ENCODE measurements around the gene FAM107A.

DNA sequence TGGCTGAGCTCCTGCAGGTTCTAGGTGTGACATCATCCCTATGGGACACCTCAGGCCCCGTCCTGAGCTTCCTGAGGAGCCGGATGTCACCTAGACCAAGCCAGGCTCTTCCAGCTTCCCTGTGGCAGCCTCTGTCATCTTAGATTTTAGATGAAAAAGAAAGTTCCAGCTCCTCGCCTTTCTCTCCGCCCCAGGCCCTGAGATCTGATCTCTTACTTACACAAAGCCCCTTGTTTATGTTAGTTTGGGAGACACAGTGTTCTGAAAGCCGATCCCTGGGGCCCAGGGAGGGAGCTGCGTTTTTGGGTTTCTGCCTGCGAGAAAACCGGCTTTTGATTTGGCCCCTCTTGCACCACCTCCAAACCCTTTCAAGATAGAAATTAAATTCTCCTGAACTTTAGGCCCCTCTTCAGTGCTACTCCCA is 40.2 kb upstream of the FAM107A start:
- TF ChIP-seq GATA3 (IDR thresholded peaks at IDR 0.05; ENCODE audit: low read depth, low read length): no peak
- no peak for TF ChIP-seq GATA2 (IDR thresholded peaks at IDR 0.05; ENCODE audit: low read depth, low read length)
